ENCODE data around the gene GPC5.

- TF ChIP-seq POLR2A (IDR thresholded peaks at IDR 0.05) = no peak
- TF ChIP-seq POLR2AphosphoS5 (IDR thresholded peaks at IDR 0.05) = no peak
- peak in 7 of 11 experiments; percentile 11 to 51 (median 30) for TF ChIP-seq CTCF (IDR thresholded peaks at IDR 0.05 in 8 of 11, conservative IDR thresholded peaks at IDR 0.05 in 3 of 11)
Measured at GRCh38 chr13:91375116-91375729, 23.2 kb upstream of the GPC5 start.

Data from spleen (tissue), 7 donors.